Left ventricle myocardium inferior (tissue), 1 donor: ENCODE measurements around the gene ZNF483. TPM values are rescaled to one million over a fixed set of nuclear protein-coding genes. Genes with fewer than 3 reads are reported as not detected.
A peak's percentile ranks its signal among the peaks of the same experiment; 100 is the strongest.
"Not testable (repeated sequence)": the region's sequence is repeated elsewhere in the genome, so short reads cannot be mapped to it uniquely, and the experiment has no call there.

ENCODE experiments used
- DNase-seq: peaks from one replicate; pipeline ENCODE4 v3.0.0-alpha.2; 2020
- H3K27ac ChIP-seq: fragments of 200-600 bp; replicated peaks from 2 replicates; pipeline ENCODE4 v1.8.0; 2021
- H3K27me3 ChIP-seq: fragments of 200-600 bp; 2 replicates; pipeline ENCODE4 v1.8.0; 2021; ENCODE audit warnings: low read depth
- H3K36me3 ChIP-seq: fragments of 200-600 bp; 2 replicates; pipeline ENCODE4 v1.8.0; 2021
- H3K4me1 ChIP-seq: fragments of 200-600 bp; 2 replicates; pipeline ENCODE4 v1.8.0; 2021
- H3K4me3 ChIP-seq: fragments of 200-600 bp; 2 replicates; pipeline ENCODE4 v1.8.0; 2021; ENCODE audit warnings: mild to moderate bottlenecking, moderate library complexity
- H3K9me3 ChIP-seq: fragments of 200-600 bp; replicated peaks from 2 replicates; pipeline ENCODE4 v1.8.0; 2021
- intact Hi-C: fragments of 100-400 bp; cut with micrococcal nuclease; formaldehyde crosslinking; loops from one replicate; pipeline ENCODE4 v1.11.0; 2022
- total RNA-seq: library from RNA; stranded (reverse); fragmentation: NEBNext Ultra II Directional; extraction: Animal tissue kit (Norgen Biotek cat#: 25700); gene quantifications from one replicate; pipeline ENCODE4 v1.2.1, GENCODE V29; 2021
- TF ChIP-seq, protein P1 (sequence below): fragments of 200-600 bp; IDR thresholded peaks from 2 replicates; pipeline ENCODE4 v1.8.0; 2021; ENCODE audit warnings: antibody characterized with exemption, mild to moderate bottlenecking, borderline replicate concordance
- donor health status: DM: no; HTN: yes; CAD: no; lungs with severe emphysema.

ZNF483 gene
- total RNA-seq, 1 donor from 2014 or later, result 5.8 TPM

DNA sequence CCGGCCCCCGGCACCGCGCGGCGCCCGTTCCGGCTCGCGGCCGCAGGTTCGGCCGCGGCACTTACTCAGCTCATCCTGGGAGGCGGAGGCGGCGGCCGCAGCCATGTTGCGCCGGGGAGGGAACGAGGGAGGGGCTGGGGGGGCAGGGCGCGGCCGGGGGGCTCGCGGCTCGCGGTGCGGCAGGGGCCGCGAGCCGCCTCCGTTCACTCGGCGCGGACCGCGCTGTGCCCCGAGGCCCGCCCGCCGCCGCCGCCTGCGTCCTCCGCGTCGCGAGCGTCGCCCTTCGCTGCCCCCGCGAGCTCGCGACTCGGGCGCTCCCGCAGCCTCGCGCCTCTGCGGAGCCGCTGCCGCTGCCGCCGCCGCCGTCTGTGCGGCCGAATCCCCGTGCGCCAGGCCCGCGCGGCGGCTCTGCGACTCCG, 41.5 kb upstream of the ZNF483 start:
- no peak for DNase-seq
- no peaks in the 10 kb centered on the region for H3K27me3 ChIP-seq

DNA sequence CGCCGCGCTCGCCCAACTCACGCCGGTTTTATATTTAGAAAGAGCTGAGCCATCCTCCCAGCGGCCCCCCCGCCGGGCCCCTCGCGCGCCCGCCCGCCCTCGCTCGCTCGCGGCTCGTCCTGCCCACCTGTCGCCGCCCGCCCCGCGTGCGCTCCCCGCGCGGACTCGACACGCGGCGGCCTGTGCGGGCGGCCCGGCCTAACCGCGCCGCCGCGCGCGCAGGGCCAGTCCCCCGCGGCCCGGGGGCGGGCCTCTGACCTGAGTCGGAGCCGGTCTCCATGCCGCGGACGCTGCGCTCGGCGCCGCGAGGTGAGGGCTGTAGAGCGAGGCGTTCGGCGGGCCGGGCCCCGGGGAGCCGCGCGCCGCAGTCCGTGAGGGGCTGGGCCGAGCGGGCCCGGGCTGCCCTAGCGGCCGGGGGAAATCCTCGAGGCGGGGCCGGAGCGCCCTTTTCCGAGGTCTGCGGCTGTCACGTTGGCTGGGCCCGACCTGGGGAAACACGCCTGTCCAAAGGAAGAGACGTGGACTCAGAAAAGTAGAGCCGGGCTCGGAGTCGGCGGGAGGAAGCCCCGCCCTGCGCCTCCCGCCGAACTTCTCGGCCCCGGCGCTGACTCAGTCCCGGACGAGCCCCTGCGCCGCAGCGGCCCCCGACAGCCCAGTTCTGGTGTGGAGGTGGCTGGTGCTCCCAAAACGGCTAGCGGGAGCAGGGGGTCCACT, 41.0 kb upstream of the ZNF483 start, which contains the start of gene ECPAS:
Gene ECPAS, minus strand, starts transcription at position 526 of the 714 bp plus-strand sequence. CDS start 11,465 bp downstream, outside the sequence.
- DNase-seq, result peak; percentile 72
- Histone ChIP-seq H3K36me3 (no peaks in the 10 kb centered on the region), H3K9me3 (no peaks in the 10 kb centered on the region), H3K27me3 (no peaks in the 10 kb centered on the region), H3K4me1 (peaks cover 34% of the 10 kb centered on the region), H3K4me3 (peak within 1 kb of the TSS; percentile 92), H3K27ac (peak within 1 kb of the TSS; percentile 98)
- intact Hi-C loops, result no loop called here
- TF ChIP-seq, protein P1, sequence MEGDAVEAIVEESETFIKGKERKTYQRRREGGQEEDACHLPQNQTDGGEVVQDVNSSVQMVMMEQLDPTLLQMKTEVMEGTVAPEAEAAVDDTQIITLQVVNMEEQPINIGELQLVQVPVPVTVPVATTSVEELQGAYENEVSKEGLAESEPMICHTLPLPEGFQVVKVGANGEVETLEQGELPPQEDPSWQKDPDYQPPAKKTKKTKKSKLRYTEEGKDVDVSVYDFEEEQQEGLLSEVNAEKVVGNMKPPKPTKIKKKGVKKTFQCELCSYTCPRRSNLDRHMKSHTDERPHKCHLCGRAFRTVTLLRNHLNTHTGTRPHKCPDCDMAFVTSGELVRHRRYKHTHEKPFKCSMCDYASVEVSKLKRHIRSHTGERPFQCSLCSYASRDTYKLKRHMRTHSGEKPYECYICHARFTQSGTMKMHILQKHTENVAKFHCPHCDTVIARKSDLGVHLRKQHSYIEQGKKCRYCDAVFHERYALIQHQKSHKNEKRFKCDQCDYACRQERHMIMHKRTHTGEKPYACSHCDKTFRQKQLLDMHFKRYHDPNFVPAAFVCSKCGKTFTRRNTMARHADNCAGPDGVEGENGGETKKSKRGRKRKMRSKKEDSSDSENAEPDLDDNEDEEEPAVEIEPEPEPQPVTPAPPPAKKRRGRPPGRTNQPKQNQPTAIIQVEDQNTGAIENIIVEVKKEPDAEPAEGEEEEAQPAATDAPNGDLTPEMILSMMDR, result peak; percentile 33

More for the DNA sequence above, 41.5 kb upstream of the ZNF483 start:
- peak overlapping the region; percentile 98 for H3K27ac ChIP-seq
- H3K9me3 ChIP-seq, result no peaks in the 10 kb centered on the region
- intact Hi-C loops, result no loop called here
- H3K4me1 ChIP-seq, result peaks cover 39% of the 10 kb centered on the region
- TF ChIP-seq, protein P1, result no peak
- H3K36me3 ChIP-seq, result no peaks in the 10 kb centered on the region
- H3K4me3 ChIP-seq, result peak overlapping the region; percentile 92

DNA sequence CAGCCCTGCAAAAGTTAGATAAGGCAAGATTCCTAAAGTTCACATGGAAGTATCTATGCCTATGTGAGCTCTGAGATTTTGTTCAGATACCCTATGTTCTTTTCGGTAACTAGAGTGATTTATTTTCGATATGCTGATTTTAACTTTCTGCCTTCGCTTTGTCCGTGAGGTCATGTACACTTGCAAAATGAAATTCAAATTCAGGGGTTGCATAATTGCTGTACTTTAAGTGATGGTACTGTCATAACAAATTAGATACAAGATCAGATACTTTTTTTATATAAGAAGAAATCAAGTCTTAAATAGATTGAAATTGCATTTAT, 40.4 kb upstream of the ZNF483 start:
- no peaks in the 10 kb centered on the region for H3K27me3 ChIP-seq
- H3K4me1 ChIP-seq, result peaks cover 30% of the 10 kb centered on the region
- intact Hi-C loops, result no loop called here
- peak overlapping the region; percentile 98 for H3K27ac ChIP-seq
- no peaks in the 10 kb centered on the region for H3K36me3 ChIP-seq
- H3K9me3 ChIP-seq, result no peaks in the 10 kb centered on the region
- no peak for DNase-seq
- peak overlapping the region; percentile 92 for H3K4me3 ChIP-seq
- TF ChIP-seq, protein P1, result no peak

DNA sequence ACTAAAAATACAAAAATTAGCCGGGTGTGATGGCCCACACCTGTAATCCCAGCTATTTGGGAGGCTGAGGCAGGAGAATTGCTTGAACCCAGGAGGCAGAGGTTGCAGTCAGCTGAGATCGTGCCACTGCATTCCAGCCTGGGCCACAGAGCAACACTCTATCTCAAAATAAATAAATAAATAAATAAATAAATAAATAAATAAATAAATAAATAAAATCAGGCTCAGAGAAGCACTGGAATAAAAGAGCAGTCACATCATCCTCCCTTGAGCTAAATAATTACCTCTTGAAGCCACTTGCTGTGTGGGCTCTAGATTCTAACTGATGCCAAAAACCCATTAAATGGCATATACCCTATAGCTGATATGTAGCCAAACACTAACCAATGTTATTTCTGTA, 27.8 kb upstream of the ZNF483 start:
- H3K4me1 ChIP-seq, H3K27me3 ChIP-seq, intact Hi-C loops, H3K27ac ChIP-seq, H3K4me3 ChIP-seq, H3K36me3 ChIP-seq, DNase-seq, H3K9me3 ChIP-seq: not testable (repeated sequence)

DNA sequence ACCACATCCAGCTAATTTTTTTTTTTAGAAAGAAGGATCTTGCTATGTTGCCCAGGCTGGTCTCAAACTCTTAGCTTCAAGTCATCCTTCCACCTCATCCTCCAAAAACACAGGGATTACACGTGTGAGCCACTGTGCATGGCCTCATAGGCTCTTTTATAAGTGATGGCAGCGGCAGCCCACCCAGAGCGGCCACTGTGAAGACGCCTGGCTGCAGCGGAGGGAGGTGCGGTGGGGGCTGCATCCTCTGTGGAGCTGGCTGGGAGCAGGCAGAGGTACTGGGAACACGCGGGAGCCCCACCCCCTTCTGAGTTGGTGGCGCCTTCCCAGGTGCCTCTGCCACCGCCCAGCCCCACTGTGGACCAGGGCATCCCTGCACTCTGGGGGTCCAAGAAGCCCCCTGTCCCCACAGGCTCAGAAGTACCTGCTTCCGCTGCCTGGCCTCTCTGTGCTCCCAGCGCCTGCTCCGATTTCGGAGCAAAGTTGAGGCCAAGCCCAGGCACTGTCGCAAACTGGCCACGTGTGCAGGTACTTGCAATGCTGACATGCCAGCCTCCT, 23.9 kb upstream of the ZNF483 start:
- Histone ChIP-seq H3K27me3 (no peaks in the 10 kb centered on the region), H3K27ac (no peak overlapping the region), H3K4me1 (no peaks in the 10 kb centered on the region), H3K36me3 (no peaks in the 10 kb centered on the region), H3K9me3 (no peaks in the 10 kb centered on the region), H3K4me3 (no peak overlapping the region)
- intact Hi-C loops, result no loop called here
- TF ChIP-seq, protein P1, result no peak
- DNase-seq, result no peak

DNA sequence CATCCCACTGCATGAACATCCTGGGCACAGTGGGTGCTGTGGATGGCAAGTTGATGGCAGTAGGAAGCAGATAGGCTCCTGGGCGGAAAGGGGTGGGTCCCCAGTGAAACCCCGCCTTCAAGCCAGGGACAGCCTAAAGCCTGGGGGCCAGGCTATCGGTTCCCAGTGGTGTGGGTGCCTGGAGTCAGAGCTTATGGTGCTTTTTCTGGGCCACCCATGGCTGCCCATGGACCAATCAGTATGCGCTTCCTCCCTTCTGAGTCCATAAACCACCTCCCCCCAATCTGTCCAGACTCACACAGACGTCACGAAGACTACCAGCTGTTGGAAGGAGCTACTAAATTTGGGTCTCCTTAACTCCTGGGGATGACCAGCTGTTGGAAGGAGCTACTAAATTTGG, 23.3 kb upstream of the ZNF483 start:
- H3K27me3 ChIP-seq, result no peaks in the 10 kb centered on the region
- no peaks in the 10 kb centered on the region for H3K9me3 ChIP-seq
- intact Hi-C loops, result no loop called here
- TF ChIP-seq, protein P1, result no peak
- H3K4me3 ChIP-seq, result no peak overlapping the region
- no peak overlapping the region for H3K27ac ChIP-seq
- no peak for DNase-seq
- H3K36me3 ChIP-seq, result no peaks in the 10 kb centered on the region
- no peaks in the 10 kb centered on the region for H3K4me1 ChIP-seq
